ENCODE data around the gene LCE3E.
"Not testable (repeated sequence)": the region's sequence is repeated elsewhere in the genome, so short reads cannot be mapped to it uniquely, and the experiment has no call there.

Gene LCE3E, protein sequence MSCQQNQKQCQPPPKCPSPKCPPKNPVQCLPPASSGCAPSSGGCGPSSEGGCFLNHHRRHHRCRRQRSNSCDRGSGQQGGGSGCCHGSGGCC

DNA sequence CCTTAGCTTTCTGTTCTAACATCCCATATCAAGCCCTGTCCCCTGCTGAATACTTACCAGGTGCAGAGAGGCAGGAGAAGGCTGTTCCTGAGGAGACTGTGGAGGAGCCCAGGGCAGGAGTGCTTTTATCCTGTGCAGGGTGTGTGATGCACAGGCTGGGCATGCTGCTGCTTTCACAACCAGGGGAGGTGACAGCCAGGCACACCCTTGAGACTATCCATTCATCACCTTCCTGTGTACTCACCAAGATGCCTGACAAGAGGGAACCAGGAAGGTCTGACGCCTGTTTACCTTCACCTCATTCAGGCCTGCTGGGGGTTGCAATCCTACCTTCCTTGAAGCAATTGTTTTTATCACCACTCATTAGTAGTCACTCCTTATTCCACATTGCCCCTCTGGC, at the start of gene LCE3E:
Gene LCE3E (minus strand): TSS at position 100 of the 400 bp plus-strand sequence. CDS start 572 bp downstream, outside the sequence.
- TF ChIP-seq, protein P1, sequence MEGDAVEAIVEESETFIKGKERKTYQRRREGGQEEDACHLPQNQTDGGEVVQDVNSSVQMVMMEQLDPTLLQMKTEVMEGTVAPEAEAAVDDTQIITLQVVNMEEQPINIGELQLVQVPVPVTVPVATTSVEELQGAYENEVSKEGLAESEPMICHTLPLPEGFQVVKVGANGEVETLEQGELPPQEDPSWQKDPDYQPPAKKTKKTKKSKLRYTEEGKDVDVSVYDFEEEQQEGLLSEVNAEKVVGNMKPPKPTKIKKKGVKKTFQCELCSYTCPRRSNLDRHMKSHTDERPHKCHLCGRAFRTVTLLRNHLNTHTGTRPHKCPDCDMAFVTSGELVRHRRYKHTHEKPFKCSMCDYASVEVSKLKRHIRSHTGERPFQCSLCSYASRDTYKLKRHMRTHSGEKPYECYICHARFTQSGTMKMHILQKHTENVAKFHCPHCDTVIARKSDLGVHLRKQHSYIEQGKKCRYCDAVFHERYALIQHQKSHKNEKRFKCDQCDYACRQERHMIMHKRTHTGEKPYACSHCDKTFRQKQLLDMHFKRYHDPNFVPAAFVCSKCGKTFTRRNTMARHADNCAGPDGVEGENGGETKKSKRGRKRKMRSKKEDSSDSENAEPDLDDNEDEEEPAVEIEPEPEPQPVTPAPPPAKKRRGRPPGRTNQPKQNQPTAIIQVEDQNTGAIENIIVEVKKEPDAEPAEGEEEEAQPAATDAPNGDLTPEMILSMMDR (IDR thresholded peaks at IDR 0.05; ENCODE audit: low read depth, low read length) = no peak
- H3K4me3 ChIP-seq (ENCODE audit: low read depth, low read length) = no peak within 1 kb of the TSS

DNA sequence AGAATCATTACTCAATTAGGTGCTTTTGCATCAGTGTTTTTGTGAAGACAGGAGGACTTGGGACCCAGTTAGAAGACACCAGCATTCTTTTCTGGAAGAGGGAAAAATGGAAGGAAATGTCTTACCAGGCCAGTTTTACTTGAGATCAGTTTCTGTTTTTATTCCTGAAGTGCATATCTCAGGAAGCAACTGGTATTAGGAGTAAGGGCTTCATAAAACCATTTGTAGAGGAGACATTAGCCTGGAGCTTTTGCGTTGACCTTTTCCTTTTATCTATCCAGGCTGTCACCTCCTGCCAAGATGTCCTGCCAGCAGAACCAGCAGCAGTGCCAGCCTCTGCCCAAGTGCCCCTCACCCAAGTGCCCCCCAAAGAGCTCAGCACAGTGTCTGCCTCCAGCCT, 46.9 kb upstream of the LCE3E start, which contains the start of gene LCE3B:
Gene LCE3B (plus strand): TSS at position 301 of the 400 bp plus-strand sequence. CDS start 0 bp downstream, at position 301.
- TF ChIP-seq, protein P1 (IDR thresholded peaks at IDR 0.05; ENCODE audit: low read depth, low read length) = no peak
- H3K4me3 ChIP-seq (ENCODE audit: low read depth, low read length) = no peak within 1 kb of the TSS

DNA sequence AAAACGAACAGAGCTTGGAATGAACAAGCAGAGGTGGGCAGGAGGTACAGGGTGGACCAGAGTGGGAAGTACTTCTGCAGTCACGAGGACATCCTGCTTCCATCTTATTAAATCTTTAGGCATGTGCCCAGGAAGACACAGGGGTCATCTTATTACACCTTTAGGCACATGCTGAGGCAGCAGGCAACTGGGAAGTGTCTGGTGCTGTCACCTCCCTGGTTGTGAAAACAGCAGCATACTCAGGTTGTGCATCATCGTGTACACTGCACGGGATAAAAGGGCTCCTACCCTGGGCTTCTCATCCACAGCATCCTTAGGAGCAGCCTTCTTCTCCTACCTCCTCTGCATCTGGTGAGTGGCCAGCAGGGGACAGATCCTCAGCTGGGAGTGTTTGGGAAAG, 33.4 kb upstream of the LCE3E start, which contains the start of gene LCE3C:
Gene LCE3C (plus strand): TSS at position 301 of the 400 bp plus-strand sequence. CDS start 498 bp downstream, outside the sequence.
- no peak within 1 kb of the TSS for H3K4me3 ChIP-seq (ENCODE audit: low read depth, low read length)
- TF ChIP-seq, protein P1 (IDR thresholded peaks at IDR 0.05; ENCODE audit: low read depth, low read length) = no peak

DNA sequence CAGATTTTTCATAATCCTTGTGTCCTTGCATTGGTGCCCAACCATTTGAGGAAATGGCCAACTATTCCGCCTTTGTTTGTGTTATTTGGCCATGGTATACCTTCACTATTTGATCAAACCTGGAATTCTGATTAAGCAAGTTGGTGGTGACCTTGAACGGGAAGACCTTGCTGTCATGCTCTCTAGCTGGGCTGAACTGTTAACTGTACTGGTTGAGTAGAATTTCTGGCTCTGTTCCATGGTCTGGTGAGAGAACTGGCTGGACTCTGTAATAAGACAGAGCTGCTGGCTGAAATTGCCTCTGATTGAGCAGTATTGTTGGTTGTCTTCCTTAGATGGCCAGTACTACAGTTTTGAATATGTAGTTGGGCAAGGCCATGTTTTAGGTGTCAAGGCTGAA, 30.4 kb upstream of the LCE3E start:
- no peak overlapping the region for H3K4me3 ChIP-seq (ENCODE audit: low read depth, low read length)
- TF ChIP-seq, protein P1 (IDR thresholded peaks at IDR 0.05; ENCODE audit: low read depth, low read length) = no peak

DNA sequence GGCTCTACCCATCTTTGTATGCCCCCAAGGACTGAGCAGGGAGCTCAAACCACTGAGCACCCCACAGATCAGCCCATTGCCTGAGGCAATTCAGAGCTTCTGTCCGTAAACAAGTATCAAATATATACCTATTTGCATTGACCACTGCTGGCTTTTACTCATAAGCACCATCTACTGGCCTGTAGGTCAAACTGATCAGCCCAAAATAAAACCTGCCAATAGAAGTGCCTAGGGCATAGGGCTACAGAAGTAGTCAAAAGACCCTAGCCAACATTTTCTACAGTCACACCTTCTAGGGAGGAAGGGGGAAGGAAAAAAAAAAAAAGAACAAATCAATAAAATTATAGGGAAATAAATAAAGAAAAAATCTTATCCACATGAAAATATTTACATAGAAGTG, 19.0 kb upstream of the LCE3E start:
- H3K4me3 ChIP-seq (ENCODE audit: low read depth, low read length) = no peak overlapping the region

DNA sequence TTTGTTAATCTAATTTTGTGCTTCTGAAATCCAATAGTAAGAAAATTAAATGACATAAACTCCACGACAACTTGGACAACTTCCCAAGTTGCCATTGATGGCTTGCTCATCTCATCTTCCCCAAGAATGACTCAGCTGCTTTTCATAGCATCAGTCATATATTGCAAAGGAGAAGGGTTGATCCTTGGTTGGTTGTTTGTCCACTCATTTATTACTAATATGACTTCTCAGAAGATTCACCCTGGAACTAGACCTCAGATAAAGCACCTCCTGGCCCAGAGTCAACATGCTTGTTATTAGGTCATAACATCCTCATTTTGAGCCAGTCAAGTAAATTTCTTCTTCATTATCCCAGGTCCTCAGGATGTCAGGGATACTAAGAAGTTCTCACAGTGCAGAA, 16.1 kb upstream of the LCE3E start:
- no peak overlapping the region for H3K4me3 ChIP-seq (ENCODE audit: low read depth, low read length)
- TF ChIP-seq, protein P1 (IDR thresholded peaks at IDR 0.05; ENCODE audit: low read depth, low read length) = no peak

More for the DNA sequence above, 19.0 kb upstream of the LCE3E start:
- TF ChIP-seq, protein P1 (IDR thresholded peaks at IDR 0.05; ENCODE audit: low read depth, low read length) = no peak

DNA sequence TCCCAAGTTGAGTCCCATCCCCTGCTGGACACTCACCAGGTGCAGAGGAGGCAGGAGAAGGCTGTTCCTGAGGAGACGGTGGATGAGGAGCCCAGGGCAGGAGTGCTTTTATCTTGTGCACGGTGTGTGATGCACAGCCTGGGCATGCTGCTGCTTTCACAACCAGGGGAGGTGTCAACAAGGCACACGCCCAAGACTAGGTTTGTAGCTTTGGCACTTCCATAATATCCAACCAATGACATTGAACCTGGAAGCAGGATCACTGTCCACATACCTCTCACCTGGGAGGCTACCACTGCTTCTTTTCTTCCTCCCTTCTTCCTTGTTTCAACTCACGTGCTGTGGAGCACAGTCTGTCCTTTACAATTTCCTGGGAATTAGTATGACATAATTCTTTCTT, 13.9 kb upstream of the LCE3E start, which contains the start of gene LCE3D:
Gene LCE3D (minus strand): TSS at position 84 of the 400 bp plus-strand sequence. CDS start 580 bp downstream, outside the sequence.
- H3K4me3 ChIP-seq (ENCODE audit: low read depth, low read length) = no peak within 1 kb of the TSS
- TF ChIP-seq, protein P1 (IDR thresholded peaks at IDR 0.05; ENCODE audit: low read depth, low read length) = no peak

DNA sequence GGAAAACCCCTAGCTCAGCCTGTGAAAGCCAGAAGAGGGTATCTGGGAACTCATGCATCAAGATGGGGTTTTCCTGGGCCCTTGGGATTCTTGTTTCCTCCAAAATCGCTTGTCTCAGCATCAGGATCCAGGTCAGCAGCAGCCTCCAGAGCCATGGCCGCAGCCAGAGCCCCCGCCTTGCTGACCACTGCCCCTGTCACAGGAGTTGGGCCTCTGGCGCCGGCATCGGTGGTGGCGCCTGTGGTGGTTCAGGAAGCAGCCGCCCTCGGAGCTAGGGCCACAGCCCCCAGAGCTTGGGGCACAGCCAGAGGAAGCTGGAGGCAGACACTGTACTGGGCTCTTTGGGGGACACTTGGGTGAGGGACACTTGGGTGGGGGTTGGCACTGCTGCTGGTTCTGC, 12.9 kb upstream of the LCE3E start:
- H3K4me3 ChIP-seq (ENCODE audit: low read depth, low read length) = not testable (repeated sequence)

All from WI38 (cell line).